ENCODE results near the gene TTC3. TPM values are rescaled to one million over a fixed set of nuclear protein-coding genes. Genes with fewer than 3 reads are reported as not detected.

TTC3 gene
- polyA plus RNA-seq, 1 donor from 2014 or later, result 332 TPM

DNA sequence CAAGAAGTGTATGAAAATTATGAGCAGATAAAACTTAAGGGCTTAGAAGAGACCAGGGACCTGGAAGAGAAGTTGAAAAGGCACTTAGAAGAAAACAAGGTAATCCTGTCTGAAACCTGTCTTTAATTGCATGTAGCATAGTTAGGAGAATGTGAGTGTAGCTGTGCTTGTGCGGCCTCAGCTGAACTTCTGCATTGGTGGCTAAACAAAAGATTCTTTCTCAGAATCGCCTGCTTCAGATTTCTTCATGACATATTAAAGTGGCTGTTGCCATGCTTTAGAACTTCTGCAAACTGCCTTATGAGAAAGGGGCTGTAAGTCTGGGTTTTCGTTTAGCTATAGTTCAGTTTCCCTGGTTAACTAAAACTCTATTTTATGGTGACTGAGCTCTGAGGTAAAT lies 99.6 kb downstream of the TTC3 start:
- H3K27ac ChIP-seq (ENCODE audit: low read length), result no peak overlapping the region
- H3K4me3 ChIP-seq (ENCODE audit: low read length), result no peak overlapping the region
- no peaks in the 10 kb centered on the region for H3K27me3 ChIP-seq (ENCODE audit: insufficient read depth, low read depth, low read length)
- TF ChIP-seq RAD21 (conservative IDR thresholded peaks at IDR 0.05) (no peak), POLR2AphosphoS5 (IDR thresholded peaks at IDR 0.05) (no peak), EZH2 (IDR thresholded peaks at IDR 0.05; ENCODE audit: borderline replicate concordance, insufficient read depth, low read length, poor library complexity, severe bottlenecking) (no peak), EP300 (conservative IDR thresholded peaks at IDR 0.05; ENCODE audit: poor library complexity, severe bottlenecking) (no peak), SMC3 (conservative IDR thresholded peaks at IDR 0.05; ENCODE audit: poor library complexity) (no peak), TAF1 (IDR thresholded peaks at IDR 0.05; ENCODE audit: low read depth) (no peak), MXI1 (conservative IDR thresholded peaks at IDR 0.05; ENCODE audit: poor library complexity, severe bottlenecking) (no peak)
- TF ChIP-seq, protein P1, sequence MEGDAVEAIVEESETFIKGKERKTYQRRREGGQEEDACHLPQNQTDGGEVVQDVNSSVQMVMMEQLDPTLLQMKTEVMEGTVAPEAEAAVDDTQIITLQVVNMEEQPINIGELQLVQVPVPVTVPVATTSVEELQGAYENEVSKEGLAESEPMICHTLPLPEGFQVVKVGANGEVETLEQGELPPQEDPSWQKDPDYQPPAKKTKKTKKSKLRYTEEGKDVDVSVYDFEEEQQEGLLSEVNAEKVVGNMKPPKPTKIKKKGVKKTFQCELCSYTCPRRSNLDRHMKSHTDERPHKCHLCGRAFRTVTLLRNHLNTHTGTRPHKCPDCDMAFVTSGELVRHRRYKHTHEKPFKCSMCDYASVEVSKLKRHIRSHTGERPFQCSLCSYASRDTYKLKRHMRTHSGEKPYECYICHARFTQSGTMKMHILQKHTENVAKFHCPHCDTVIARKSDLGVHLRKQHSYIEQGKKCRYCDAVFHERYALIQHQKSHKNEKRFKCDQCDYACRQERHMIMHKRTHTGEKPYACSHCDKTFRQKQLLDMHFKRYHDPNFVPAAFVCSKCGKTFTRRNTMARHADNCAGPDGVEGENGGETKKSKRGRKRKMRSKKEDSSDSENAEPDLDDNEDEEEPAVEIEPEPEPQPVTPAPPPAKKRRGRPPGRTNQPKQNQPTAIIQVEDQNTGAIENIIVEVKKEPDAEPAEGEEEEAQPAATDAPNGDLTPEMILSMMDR (IDR thresholded peaks at IDR 0.05; ENCODE audit: poor library complexity, severe bottlenecking), result no peak
- TF ChIP-seq, protein P2, sequence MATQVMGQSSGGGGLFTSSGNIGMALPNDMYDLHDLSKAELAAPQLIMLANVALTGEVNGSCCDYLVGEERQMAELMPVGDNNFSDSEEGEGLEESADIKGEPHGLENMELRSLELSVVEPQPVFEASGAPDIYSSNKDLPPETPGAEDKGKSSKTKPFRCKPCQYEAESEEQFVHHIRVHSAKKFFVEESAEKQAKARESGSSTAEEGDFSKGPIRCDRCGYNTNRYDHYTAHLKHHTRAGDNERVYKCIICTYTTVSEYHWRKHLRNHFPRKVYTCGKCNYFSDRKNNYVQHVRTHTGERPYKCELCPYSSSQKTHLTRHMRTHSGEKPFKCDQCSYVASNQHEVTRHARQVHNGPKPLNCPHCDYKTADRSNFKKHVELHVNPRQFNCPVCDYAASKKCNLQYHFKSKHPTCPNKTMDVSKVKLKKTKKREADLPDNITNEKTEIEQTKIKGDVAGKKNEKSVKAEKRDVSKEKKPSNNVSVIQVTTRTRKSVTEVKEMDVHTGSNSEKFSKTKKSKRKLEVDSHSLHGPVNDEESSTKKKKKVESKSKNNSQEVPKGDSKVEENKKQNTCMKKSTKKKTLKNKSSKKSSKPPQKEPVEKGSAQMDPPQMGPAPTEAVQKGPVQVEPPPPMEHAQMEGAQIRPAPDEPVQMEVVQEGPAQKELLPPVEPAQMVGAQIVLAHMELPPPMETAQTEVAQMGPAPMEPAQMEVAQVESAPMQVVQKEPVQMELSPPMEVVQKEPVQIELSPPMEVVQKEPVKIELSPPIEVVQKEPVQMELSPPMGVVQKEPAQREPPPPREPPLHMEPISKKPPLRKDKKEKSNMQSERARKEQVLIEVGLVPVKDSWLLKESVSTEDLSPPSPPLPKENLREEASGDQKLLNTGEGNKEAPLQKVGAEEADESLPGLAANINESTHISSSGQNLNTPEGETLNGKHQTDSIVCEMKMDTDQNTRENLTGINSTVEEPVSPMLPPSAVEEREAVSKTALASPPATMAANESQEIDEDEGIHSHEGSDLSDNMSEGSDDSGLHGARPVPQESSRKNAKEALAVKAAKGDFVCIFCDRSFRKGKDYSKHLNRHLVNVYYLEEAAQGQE (IDR thresholded peaks at IDR 0.05; ENCODE audit: borderline replicate concordance), result no peak
- H3K9me2 ChIP-seq (ENCODE audit: insufficient read depth, low read length), result no peaks in the 10 kb centered on the region
- peaks cover 8% of the 10 kb centered on the region for H3K79me2 ChIP-seq (replicated peaks; ENCODE audit: insufficient read depth, low read length)
- H2AFZ ChIP-seq (ENCODE audit: low read depth, low read length), result no peak overlapping the region
- no peak overlapping the region for H3K4me2 ChIP-seq (ENCODE audit: low read length)
- peaks cover 6% of the 10 kb centered on the region for H3K36me3 ChIP-seq (ENCODE audit: insufficient read depth, low read length)
- H3K9me3 ChIP-seq (ENCODE audit: low read length), result no peaks in the 10 kb centered on the region
- H4K20me1 ChIP-seq (ENCODE audit: insufficient read depth), result no peaks in the 10 kb centered on the region
- H3F3A ChIP-seq (ENCODE audit: insufficient read depth, low read length, poor library complexity, severe bottlenecking), result no peaks in the 10 kb centered on the region
- H3K9ac ChIP-seq (ENCODE audit: low read length), result no peak overlapping the region

DNA sequence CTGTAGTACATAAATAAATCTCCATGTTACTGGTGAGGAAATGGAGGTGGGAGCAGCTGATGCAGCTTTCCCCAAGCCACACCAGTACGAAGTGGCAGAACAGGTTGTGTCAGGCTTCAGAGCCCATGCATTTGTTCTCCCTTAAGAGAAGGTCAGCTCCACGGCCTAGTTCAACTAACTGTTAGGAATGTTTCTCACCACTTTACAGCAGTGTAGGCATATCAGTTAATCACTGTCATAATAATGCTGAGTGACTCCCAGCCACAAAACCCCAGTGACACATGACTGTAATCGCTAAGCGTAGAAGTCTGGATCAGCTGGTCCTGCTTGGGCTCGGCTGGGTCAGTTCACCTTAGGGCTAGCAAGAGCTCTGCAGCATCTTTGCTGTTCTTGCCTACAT lies 103.7 kb downstream of the TTC3 start:
- Histone ChIP-seq H3F3A (ENCODE audit: insufficient read depth, low read length, poor library complexity, severe bottlenecking) (no peaks in the 10 kb centered on the region), H3K4me2 (ENCODE audit: low read length) (no peak overlapping the region)

More for the DNA sequence above, 103.7 kb downstream of the TTC3 start:
- Histone ChIP-seq H4K20me1 (ENCODE audit: insufficient read depth) (no peaks in the 10 kb centered on the region), H3K79me2 (replicated peaks; ENCODE audit: insufficient read depth, low read length) (peaks cover 20% of the 10 kb centered on the region), H3K27ac (ENCODE audit: low read length) (no peak overlapping the region), H3K36me3 (ENCODE audit: insufficient read depth, low read length) (peaks cover 16% of the 10 kb centered on the region), H3K9ac (ENCODE audit: low read length) (no peak overlapping the region), H3K4me3 (ENCODE audit: low read length) (no peak overlapping the region), H3K9me3 (ENCODE audit: low read length) (no peaks in the 10 kb centered on the region), H3K9me2 (ENCODE audit: insufficient read depth, low read length) (no peaks in the 10 kb centered on the region), H3K27me3 (ENCODE audit: insufficient read depth, low read depth, low read length) (no peaks in the 10 kb centered on the region), H2AFZ (ENCODE audit: low read depth, low read length) (no peak overlapping the region)
- TF ChIP-seq MXI1 (conservative IDR thresholded peaks at IDR 0.05; ENCODE audit: poor library complexity, severe bottlenecking), result no peak
- no peak for TF ChIP-seq TAF1 (IDR thresholded peaks at IDR 0.05; ENCODE audit: low read depth)
- TF ChIP-seq POLR2AphosphoS5 (IDR thresholded peaks at IDR 0.05), result no peak
- TF ChIP-seq EP300 (conservative IDR thresholded peaks at IDR 0.05; ENCODE audit: poor library complexity, severe bottlenecking), result no peak
- TF ChIP-seq EZH2 (IDR thresholded peaks at IDR 0.05; ENCODE audit: borderline replicate concordance, insufficient read depth, low read length, poor library complexity, severe bottlenecking), result no peak
- TF ChIP-seq RAD21 (conservative IDR thresholded peaks at IDR 0.05), result no peak
- TF ChIP-seq SMC3 (conservative IDR thresholded peaks at IDR 0.05; ENCODE audit: poor library complexity), result no peak
- TF ChIP-seq, protein P1 (IDR thresholded peaks at IDR 0.05; ENCODE audit: poor library complexity, severe bottlenecking), result no peak
- TF ChIP-seq, protein P2 (IDR thresholded peaks at IDR 0.05; ENCODE audit: borderline replicate concordance), result no peak

All from neural cell (in vitro differentiated cells).